AG20443 (cell line): ENCODE results near the gene IQUB.
"Not testable (repeated sequence)": the region's sequence is repeated elsewhere in the genome, so short reads cannot be mapped to it uniquely, and the experiment has no call there.

Source experiments
- DNase-seq: peaks from one replicate; pipeline ENCODE4 v3.0.0; 2012; ENCODE audit warnings: low spot score, mixed read lengths

The IQUB gene

DNA sequence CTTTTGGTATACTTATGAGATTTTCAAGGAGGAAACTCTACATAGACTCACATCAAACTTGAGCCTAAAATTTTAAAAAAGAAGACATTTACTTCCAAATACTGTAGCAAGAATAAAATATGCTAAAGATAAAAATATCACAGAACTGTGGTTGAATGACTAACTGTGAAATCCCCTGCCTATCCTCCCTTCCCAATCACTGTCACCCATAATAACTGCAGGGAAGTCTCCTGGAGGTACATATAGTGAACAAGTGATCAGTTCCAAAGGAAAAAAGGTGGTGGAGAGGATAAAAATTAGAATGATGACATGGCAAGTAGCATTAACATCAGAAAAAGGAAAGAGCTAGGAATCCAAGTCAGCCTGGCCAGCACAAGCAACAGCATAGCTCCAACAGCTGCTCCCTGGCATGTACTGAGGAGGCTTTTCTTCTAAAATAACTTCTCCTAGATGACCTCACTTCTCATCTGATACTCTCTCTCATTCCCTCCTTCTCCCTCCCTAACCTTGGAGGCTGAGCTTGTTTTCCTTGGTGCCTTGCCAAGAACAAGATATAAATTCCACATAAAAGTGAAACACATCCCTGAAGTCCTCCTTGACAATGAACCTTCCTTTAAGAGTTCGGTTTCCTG is 124.0 kb downstream of the IQUB start:
- DNase-seq: no peak

- DNase-seq: not testable (repeated sequence)
Observed at GRCh38 chr7:123407951-123408350, 126.4 kb downstream of the IQUB start.
